ENCODE data around the gene MFAP5. TPM values are rescaled to one million over a fixed set of nuclear protein-coding genes. Genes with fewer than 3 reads are reported as not detected.

The MFAP5 gene
- total and polyA plus RNA-seq, 2 of the 4 experiments (the other 2 are of a cell fraction): 0.90 to 1.9 TPM

DNA sequence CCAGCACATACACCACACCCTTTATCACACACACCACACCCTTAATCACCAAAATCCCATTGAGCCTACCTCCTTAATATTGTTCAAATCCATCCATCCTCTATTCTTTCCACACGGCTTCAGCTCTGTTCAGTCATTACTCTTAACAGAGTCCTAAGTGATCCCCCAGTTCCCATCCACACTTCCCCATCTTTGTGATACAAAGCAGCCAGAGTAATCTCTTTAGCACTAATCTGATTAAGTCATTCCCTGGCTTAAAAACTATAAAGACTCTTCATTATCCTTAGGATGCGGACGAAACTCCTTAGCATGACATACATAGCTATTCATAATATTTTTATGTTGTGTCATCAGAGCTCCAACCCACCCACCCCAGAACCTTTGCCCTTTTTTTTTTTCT lies 14.7 kb upstream of the MFAP5 start:
- H3K23ac ChIP-seq (ENCODE audit: low read depth, low read length): no peak overlapping the region
- no peak overlapping the region for H3K4me2 ChIP-seq (ENCODE audit: low read depth, low read length)
- no TSS peak for BruUV-seq (replicated peaks)
- no peak overlapping the region for H4K8ac ChIP-seq (ENCODE audit: low read depth in 2 of 2, low read length in 2 of 2)
- H3K18ac ChIP-seq (ENCODE audit: low read depth, low read length): no peak overlapping the region
- DNase-seq (no peak), ATAC-seq (ENCODE audit: low read depth) (no peak)
- in situ Hi-C loops (cut with MboI; ENCODE audit: low sequenced_read_pairs) (no loop called here), dilution Hi-C loops (cut with HindIII; ENCODE audit: low sequenced_read_pairs, unreplicated experiment) (no loop called here), intact Hi-C loops (cut with micrococcal nuclease) (no loop called here)
- H2BK15ac ChIP-seq (ENCODE audit: low read depth, low read length): no peak overlapping the region
- H3K27ac ChIP-seq (ENCODE audit: insufficient read depth, low read length): no peak overlapping the region
- H4K20me1 ChIP-seq (ENCODE audit: insufficient read depth, low read length): no peaks in the 10 kb centered on the region
- no peak overlapping the region for H2AK9ac ChIP-seq (replicated peaks; ENCODE audit: low read depth, low read length, poor library complexity)
- H2BK20ac ChIP-seq (ENCODE audit: low read depth, low read length): no peak overlapping the region
- H2AK5ac ChIP-seq (ENCODE audit: low read depth, low read length): no peak overlapping the region
- H3K4me3 ChIP-seq (ENCODE audit: insufficient read depth, low read depth, low read length): no peak overlapping the region
- H3K56ac ChIP-seq (ENCODE audit: extremely low read depth, insufficient read depth, low read length): no peak overlapping the region
- no peak overlapping the region for H4K5ac ChIP-seq (ENCODE audit: low read depth, low read length)
- no peaks in the 10 kb centered on the region for H3K9me1 ChIP-seq (ENCODE audit: insufficient read depth, low read length)
- H3K36me3 ChIP-seq (ENCODE audit: control insufficient read depth, insufficient read depth, low read length): no peaks in the 10 kb centered on the region
- no peaks in the 10 kb centered on the region for H3K4me1 ChIP-seq (ENCODE audit: control insufficient read depth, insufficient read depth, low read length)
- POLR2A ChIA-PET (ENCODE audit: unreplicated experiment): no interaction called here
- H3K27me3 ChIP-seq (ENCODE audit: control insufficient read depth, insufficient read depth, low read length): no peaks in the 10 kb centered on the region; the same call in 1 of the 2 replicates
- no peak overlapping the region for H4K91ac ChIP-seq (ENCODE audit: insufficient read depth, low read depth, low read length)
- H2BK5ac ChIP-seq (ENCODE audit: low read depth, low read length, poor library complexity, severe bottlenecking): no peak overlapping the region
- H3K9me3 ChIP-seq (ENCODE audit: control insufficient read depth, insufficient read depth, low read length): no peaks in the 10 kb centered on the region
- WGBS, 2 experiments (ENCODE audit: extremely low coverage in 2 of 2, insufficient read length in 1 of 2): 64% methylated on average over 1 of the region's 3 CpGs; no CpG with 5 or more reads in 1 of the 2 experiments
- no peak overlapping the region for H3K9ac ChIP-seq (ENCODE audit: low read depth, low read length)
- no peak overlapping the region for H3K14ac ChIP-seq (replicated peaks; ENCODE audit: low read depth, low read length)
- no peak overlapping the region for H2BK120ac ChIP-seq (ENCODE audit: low read depth, low read length)
- H3K79me1 ChIP-seq (ENCODE audit: low read depth in 1 of 2, low read length in 2 of 2): no peaks in the 10 kb centered on the region
- CTCF ChIA-PET: interaction anchor here (0.7 to 1.2 kb wide), 2 partner anchors 20 to 147 kb away, joined by 3 to 9 read pairs; no protein-coding TSS in a partner anchor
- TF ChIP-seq MXI1 (IDR thresholded peaks at IDR 0.05; ENCODE audit: borderline replicate concordance, low read depth, low read length) (no peak), POLR2A (IDR thresholded peaks at IDR 0.05; ENCODE audit: low read depth, low read length) (no peak), FOS (IDR thresholded peaks at IDR 0.05; ENCODE audit: low read depth, low read length) (no peak), CHD1 (IDR thresholded peaks at IDR 0.05; ENCODE audit: low read depth, low read length) (no peak), SMC3 (IDR thresholded peaks at IDR 0.05; ENCODE audit: low read depth, low read length) (no peak), MAZ (IDR thresholded peaks at IDR 0.05; ENCODE audit: borderline replicate concordance, low read depth, low read length) (no peak), RAD21 (IDR thresholded peaks at IDR 0.05; ENCODE audit: low read length) (no peak), NFE2L2 (IDR thresholded peaks at IDR 0.05; ENCODE audit: low read depth, low read length) (no peak)
- H3K4ac ChIP-seq (ENCODE audit: low read depth, low read length): no peak overlapping the region
- H2AFZ ChIP-seq (replicated peaks; ENCODE audit: low read length, poor library complexity): no peak overlapping the region
